AG09309 (cell line): ENCODE results near the gene CAPN11.

Experiments used
- DNase-seq: peaks from one replicate; pipeline ENCODE4 v3.0.0-alpha.2; 2010; ENCODE audit warnings: low read depth
- H3K4me3 ChIP-seq: 2 replicates; pipeline ENCODE4 v1.5.1; 2011; ENCODE audit warnings: mild to moderate bottlenecking, low read depth, low read length, moderate library complexity; ENCODE audit not compliant: control insufficient read depth
- CTCF ChIP-seq: IDR thresholded peaks from 2 replicates; pipeline ENCODE4 v1.5.1; 2011; ENCODE audit warnings: mild to moderate bottlenecking, low read depth, low read length, inconsistent platforms; ENCODE audit not compliant: insufficient read depth, control insufficient read depth; ENCODE audit errors: missing control alignments

Gene CAPN11

GRCh38 chr6:44123544-44123943 lies 35.1 kb upstream of the CAPN11 start:
- DNase-seq: no peak
- no peak for TF ChIP-seq CTCF
- H3K4me3 ChIP-seq: no peak overlapping the region

DNA sequence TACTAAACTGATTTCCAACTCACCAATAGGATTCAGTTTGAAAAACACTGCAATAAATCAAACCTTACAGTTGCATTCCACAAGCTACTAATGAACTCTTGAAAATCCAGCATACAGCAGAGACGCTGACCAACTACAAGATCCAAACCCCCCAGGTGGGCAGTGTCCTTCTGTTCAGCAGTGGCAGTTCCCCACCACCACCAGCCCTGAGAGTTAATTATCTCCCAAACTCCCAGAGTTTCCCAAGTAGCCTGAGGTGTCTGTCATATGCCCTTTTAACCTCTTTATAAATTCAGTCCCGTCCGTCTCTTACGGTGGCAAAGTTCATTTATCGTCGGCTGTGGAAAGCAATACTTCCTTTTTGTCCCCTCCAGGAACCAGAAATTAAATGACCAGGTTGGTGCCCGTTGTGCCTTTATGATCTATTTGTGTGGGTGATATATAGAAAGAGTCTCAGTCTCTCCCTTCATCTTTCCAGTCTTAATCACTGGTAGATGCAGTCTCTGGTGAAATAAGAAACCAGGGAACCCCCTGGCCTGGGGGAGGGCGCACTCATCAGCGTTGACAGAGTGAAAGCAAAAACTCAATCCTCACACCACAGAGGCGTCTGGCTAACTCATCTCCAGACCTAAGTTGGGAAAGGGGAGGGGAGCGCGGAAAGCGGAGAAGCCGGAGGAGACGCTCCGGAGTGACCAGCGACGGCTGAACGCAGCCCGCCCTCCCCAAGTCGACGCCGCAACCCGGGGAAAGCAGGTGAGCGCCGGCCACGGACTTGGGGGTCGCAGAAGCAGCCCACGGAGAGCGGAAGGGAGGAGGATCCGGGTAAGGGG lies 32.1 kb upstream of the CAPN11 start:
- TF ChIP-seq CTCF: no peak
- H3K4me3 ChIP-seq: peak overlapping the region; percentile 79
- no peak for DNase-seq

DNA sequence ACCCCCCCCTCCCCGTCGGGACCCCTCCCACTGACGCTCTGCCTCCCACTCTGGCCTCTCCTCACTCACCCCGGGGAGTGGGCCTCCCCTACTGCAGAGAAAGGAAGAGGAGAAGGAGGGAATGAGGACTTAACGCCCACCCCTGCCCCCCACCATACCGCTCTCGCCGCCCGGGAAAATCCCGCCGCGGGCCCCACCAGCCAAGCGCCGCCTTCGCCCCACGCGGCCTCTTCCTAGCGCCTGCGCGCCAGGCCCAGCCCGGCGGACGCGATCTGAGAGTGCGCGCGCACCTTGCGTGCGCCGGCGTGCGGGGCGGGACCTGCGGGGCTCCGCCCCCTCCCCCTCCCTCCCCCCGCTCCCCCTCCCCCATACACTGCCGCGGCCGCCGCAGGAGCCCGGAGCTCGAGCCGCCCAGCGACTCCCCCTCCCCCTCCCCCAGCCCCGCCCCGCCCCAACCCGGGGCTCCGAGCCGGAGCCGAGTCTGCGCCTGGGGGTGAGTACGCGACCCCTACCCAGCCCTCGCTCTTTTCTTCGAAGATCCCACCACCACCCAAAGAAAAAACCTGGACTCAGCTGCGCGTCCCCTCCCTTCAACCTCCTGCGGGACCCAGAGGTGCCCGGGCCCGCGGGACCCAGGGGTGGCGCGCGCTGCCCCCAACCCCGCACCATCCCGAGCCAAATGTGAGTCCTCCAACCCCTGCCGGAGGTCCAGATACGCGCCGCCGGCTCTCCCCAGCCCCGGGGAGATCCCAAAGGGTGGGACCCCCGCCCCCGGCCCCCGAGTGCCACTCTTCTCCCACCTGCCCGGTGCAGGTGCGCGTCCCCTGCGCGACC lies 31.2 kb upstream of the CAPN11 start, which contains the start of the genes MRPL14 and TMEM63B:
TSS of gene MRPL14 (minus strand) at position 267 of the 834 bp plus-strand sequence. CDS start 10,841 bp downstream, outside the sequence.
TSS of gene TMEM63B (plus strand) at position 369 of the 834 bp plus-strand sequence. CDS start 7,031 bp downstream, outside the sequence.
- DNase-seq: no peak

GRCh38 chr6:44128020-44128917 lies 30.4 kb upstream of the CAPN11 start:
- peak overlapping the region; percentile 65 for H3K4me3 ChIP-seq
- no peak for DNase-seq
- no peak for TF ChIP-seq CTCF

More for the DNA sequence above, 31.2 kb upstream of the CAPN11 start, which contains the start of the genes MRPL14 and TMEM63B:
- no peak for TF ChIP-seq CTCF
- peak within 1 kb of the TSS; percentile 79 for H3K4me3 ChIP-seq

DNA sequence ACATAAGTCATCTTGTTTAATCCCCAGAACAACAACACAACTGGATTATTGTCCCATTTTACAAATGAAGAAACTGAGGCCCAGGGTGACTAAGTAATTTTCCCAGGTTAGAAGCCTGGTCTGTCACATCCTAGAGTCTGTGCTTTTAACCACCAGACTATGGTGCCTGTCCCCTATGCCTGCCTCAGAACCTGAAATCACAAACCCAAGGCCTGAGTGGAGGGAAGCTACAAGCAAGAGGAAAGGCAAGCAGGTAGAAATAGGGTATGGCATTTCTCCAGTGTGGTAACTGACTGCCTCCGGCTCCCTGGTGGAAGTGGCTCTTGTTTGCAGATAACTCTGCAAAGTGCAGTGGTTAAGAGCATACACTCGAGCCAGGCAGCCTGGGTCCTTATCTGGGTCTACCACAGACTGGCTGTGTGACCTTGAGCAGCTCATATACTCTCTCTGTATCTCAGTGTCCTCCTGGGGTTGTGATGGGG lies 28.7 kb upstream of the CAPN11 start:
- no peak overlapping the region for H3K4me3 ChIP-seq
- no peak for TF ChIP-seq CTCF
- no peak for DNase-seq
